Kidney (tissue), 14 donors: Measurements from ENCODE around the gene PHTF1. TPM values are rescaled to one million over a fixed set of nuclear protein-coding genes. Genes with fewer than 3 reads are reported as not detected.

Experiments used
- DNase-seq, 5 donors: peaks; one replicate each; pipeline ENCODE4 v3.0.0-alpha.2; 2013 to 2020
- FAIRE-seq: peaks from 2 replicates; lab custom pipeline; 2012; peaks lifted over from hg19 to GRCh38; lab: Jason Lieb, UNC
- H3K27ac ChIP-seq, 2 donors: one replicate each; pipeline ENCODE4 v1.7.0; 2013; ENCODE audit warnings: low read depth in 2 of 2, low read length in 2 of 2, inconsistent platforms in 1 of 2
- H3K27me3 ChIP-seq: one replicate; pipeline ENCODE4 v1.7.1; 2013; ENCODE audit warnings: low read length, inconsistent platforms; ENCODE audit not compliant: control insufficient read depth, insufficient read depth
- H3K36me3 ChIP-seq, 3 donors: one replicate each; pipeline versions ENCODE4 v1.7.0 to v1.7.1; 2013; ENCODE audit warnings: low read length in 3 of 3, control low read depth in 1 of 3, inconsistent platforms in 1 of 3; ENCODE audit not compliant: insufficient read depth in 3 of 3, control insufficient read depth in 2 of 3
- H3K4me1 ChIP-seq, 3 donors: one replicate each; pipeline versions ENCODE4 v1.7.0 to v1.7.1; 2013; ENCODE audit warnings: low read length in 3 of 3, inconsistent platforms in 1 of 3, low read depth in 1 of 3; ENCODE audit not compliant: control insufficient read depth in 2 of 3, insufficient read depth in 2 of 3
- H3K4me3 ChIP-seq, 3 donors: one replicate each; pipeline versions ENCODE4 v1.7.0 to v1.8.1; 2013; ENCODE audit warnings: low read length in 3 of 3, control low read depth in 1 of 3, inconsistent platforms in 1 of 3
- H3K9ac ChIP-seq, 3 donors: one replicate each; pipeline versions ENCODE4 v1.7.0 to v1.7.1; 2013; ENCODE audit warnings: low read length in 3 of 3, control low read depth in 1 of 3, inconsistent platforms in 1 of 3
- H3K9me3 ChIP-seq, 3 donors: one replicate each; pipeline versions ENCODE4 v1.7.0 to v1.7.1; 2013; ENCODE audit warnings: low read length in 3 of 3, control low read depth in 1 of 3, inconsistent platforms in 1 of 3; ENCODE audit not compliant: control insufficient read depth in 2 of 3, insufficient read depth in 1 of 3
- intact Hi-C: fragments of 100-400 bp; cut with DNase I; formaldehyde crosslinking; loops from one replicate; pipeline ENCODE4 v1.11.1; 2022
- polyA plus RNA-seq: library from polyadenylated mRNA; stranded (reverse); fragments of 350-450 nt; fragmentation: Illumina TruSeq; extraction: RNeasy Lipid Tissue Mini Kit (QIAGEN cat#74804); gene quantifications from one replicate; pipeline ENCODE4 v1.2.3, GENCODE V29; 2014; ENCODE audit warnings: low read depth, low replicate concordance; ENCODE audit not compliant: insufficient read depth
- total RNA-seq: library from RNA; stranded (reverse); fragmentation: NEBNext Ultra II Directional; extraction: Animal tissue kit (Norgen Biotek cat#: 25700); gene quantifications from one replicate; pipeline ENCODE4 v1.2.1, GENCODE V29; 2021
- TF ChIP-seq, protein P1 (sequence below): IDR thresholded peaks from 3 replicates; pipeline ENCODE4 v1.5.1; 2012; ENCODE audit warnings: mild to moderate bottlenecking, moderate library complexity, borderline replicate concordance; ENCODE audit not compliant: insufficient read depth; ENCODE audit errors: extremely low read depth
- donor health status: control.
- donor health status: control.
- donor health status: control.
- donor health status: control.
- donor health status: control.
- donor health status: DM: yes; HTN: yes; CAD: no.
- donor health status: Normal renal cell carcinoma (clear cell type).

Gene PHTF1
- total and polyA plus RNA-seq, 2 donors from 2014 or later, result 14.7 to 20.0 TPM

- DNase-seq (no peak), FAIRE-seq (no peak)
- Histone ChIP-seq H3K9me3 (no peaks in the 10 kb centered on the region), H3K9ac (no peak overlapping the region), H3K27ac (no peak overlapping the region), H3K36me3 (peaks cover 0 to 11% (median 6%) of the 10 kb centered on the region in 3 donors), H3K4me1 (peaks cover 0 to 5% (median under 1%) of the 10 kb centered on the region in 3 donors), H3K4me3 (no peak overlapping the region), H3K27me3 (no peaks in the 10 kb centered on the region)
- intact Hi-C loops, result no loop called here
- TF ChIP-seq, protein P1, sequence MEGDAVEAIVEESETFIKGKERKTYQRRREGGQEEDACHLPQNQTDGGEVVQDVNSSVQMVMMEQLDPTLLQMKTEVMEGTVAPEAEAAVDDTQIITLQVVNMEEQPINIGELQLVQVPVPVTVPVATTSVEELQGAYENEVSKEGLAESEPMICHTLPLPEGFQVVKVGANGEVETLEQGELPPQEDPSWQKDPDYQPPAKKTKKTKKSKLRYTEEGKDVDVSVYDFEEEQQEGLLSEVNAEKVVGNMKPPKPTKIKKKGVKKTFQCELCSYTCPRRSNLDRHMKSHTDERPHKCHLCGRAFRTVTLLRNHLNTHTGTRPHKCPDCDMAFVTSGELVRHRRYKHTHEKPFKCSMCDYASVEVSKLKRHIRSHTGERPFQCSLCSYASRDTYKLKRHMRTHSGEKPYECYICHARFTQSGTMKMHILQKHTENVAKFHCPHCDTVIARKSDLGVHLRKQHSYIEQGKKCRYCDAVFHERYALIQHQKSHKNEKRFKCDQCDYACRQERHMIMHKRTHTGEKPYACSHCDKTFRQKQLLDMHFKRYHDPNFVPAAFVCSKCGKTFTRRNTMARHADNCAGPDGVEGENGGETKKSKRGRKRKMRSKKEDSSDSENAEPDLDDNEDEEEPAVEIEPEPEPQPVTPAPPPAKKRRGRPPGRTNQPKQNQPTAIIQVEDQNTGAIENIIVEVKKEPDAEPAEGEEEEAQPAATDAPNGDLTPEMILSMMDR, result no peak
These were observed 18.3 kb upstream of the PHTF1 start for GRCh38 chr1:113777561-113777960.

DNA sequence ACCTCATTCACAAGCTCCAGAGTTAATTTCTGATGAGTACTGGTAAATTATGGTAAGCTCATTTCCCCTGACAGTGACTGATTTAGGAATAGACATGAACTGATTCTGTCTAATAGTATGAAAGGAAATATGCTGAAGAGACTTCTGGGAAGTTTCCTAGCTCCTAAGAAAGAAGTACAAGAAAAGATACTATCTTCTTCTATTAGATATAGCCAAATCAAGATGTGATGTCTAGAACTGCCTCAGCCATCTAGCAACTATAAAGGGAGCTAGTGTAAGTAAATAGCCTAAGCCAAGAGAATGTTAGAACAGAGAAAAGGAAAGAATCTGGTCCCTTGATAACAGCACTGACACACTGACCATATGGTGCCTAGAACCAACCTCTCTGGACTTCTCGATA, 10.7 kb upstream of the PHTF1 start:
- peaks cover 0 to 21% (median 10%) of the 10 kb centered on the region in 3 donors for H3K36me3 ChIP-seq
- no peaks in the 10 kb centered on the region for H3K27me3 ChIP-seq
- FAIRE-seq, result no peak
- intact Hi-C loops, result no loop called here
- no peak overlapping the region for H3K9ac ChIP-seq
- no peak for DNase-seq
- no peaks in the 10 kb centered on the region for H3K4me1 ChIP-seq
- no peak overlapping the region for H3K27ac ChIP-seq
- H3K9me3 ChIP-seq, result no peaks in the 10 kb centered on the region
- TF ChIP-seq, protein P1, result no peak
- no peak overlapping the region for H3K4me3 ChIP-seq

GRCh38 chr1:113769601-113769970, 10.3 kb upstream of the PHTF1 start:
- TF ChIP-seq, protein P1, result no peak
- peaks cover 0 to 21% (median 10%) of the 10 kb centered on the region in 3 donors for H3K36me3 ChIP-seq
- intact Hi-C loops, result no loop called here

More at GRCh38 chr1:113769601-113769970, 10.3 kb upstream of the PHTF1 start:
- Histone ChIP-seq H3K9me3 (no peaks in the 10 kb centered on the region), H3K27ac (no peak overlapping the region), H3K4me3 (no peak overlapping the region), H3K4me1 (no peaks in the 10 kb centered on the region), H3K27me3 (no peaks in the 10 kb centered on the region), H3K9ac (no peak overlapping the region)
- FAIRE-seq (no peak), DNase-seq (no peak)
